Measurements from ENCODE around the gene OCIAD1.
A peak's percentile ranks its signal among the peaks of the same experiment; 100 is the strongest.

Gene OCIAD1

GRCh38 chr4:48896845-48897244 lies 66.0 kb downstream of the OCIAD1 start:
- no peak for DNase-seq

- DNase-seq: peak; percentile 76
Measured at GRCh38 chr4:48898733-48899431, 68.0 kb downstream of the OCIAD1 start.

GRCh38 chr4:48899432-48899749 lies 68.5 kb downstream of the OCIAD1 start:
- no peak for DNase-seq

- no peak for DNase-seq
Measured at GRCh38 chr4:48899950-48900349, 69.1 kb downstream of the OCIAD1 start.

- DNase-seq: no peak
Measured at GRCh38 chr4:48901196-48901595, 70.3 kb downstream of the OCIAD1 start.

GRCh38 chr4:48902266-48902665 lies 71.4 kb downstream of the OCIAD1 start:
- DNase-seq: no peak

- DNase-seq: no peak
Measured at GRCh38 chr4:48904101-48904500, 73.2 kb downstream of the OCIAD1 start.

- DNase-seq: no peak
Measured at GRCh38 chr4:48904541-48905142, 73.8 kb downstream of the OCIAD1 start.

- no peak for DNase-seq
Measured at GRCh38 chr4:48905363-48906015, 74.6 kb downstream of the OCIAD1 start.

- peak; percentile 87 for DNase-seq
Measured at GRCh38 chr4:48906206-48907173, 75.6 kb downstream of the OCIAD1 start, which contains the start of gene OCIAD2. TSS of gene OCIAD2 (minus strand) at chr4:48906774. CDS start at chr4:48904549, 2,225 bp downstream.

GRCh38 chr4:48907706-48908477 lies 77.0 kb downstream of the OCIAD1 start:
- no peak for DNase-seq

GRCh38 chr4:48908687-48909086 lies 77.8 kb downstream of the OCIAD1 start:
- no peak for DNase-seq

GRCh38 chr4:48909697-48910096 lies 78.8 kb downstream of the OCIAD1 start:
- no peak for DNase-seq

GRCh38 chr4:48910511-48910910 lies 79.6 kb downstream of the OCIAD1 start:
- no peak for DNase-seq

Measured in hematopoietic multipotent progenitor cell treated with erythropoietin and hydrocortisone succinate and interleukin-3 and kit ligand, for 8 days (in vitro differentiated cells).